Measurements from ENCODE around the gene OR5K2. TPM values are rescaled to one million over a fixed set of nuclear protein-coding genes. Genes with fewer than 3 reads are reported as not detected.

OR5K2 gene
- total RNA-seq, 4 donors from 2014 or later = not detected

DNA sequence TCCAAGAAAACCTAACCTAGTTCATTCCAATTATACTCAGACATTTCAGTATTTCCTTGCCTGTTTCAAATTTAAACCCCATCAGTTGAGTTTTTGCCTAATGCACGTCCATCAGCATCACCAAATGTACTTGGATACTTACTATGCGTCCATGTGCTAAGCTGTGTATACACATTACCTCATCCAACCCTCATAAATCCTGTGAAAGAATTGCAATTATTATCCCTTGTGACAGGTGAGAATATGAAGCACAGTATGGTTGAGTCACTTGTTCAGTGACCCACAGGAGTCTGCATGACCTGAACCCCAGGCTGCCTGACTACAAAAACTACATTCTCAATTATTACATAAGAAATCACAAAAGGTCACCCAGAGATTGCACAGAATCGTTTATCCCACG lies 2.5 kb downstream of the OR5K2 start:
- DNase-seq = no peak
- Histone ChIP-seq H3K4me1 (peaks cover 0 to 24% (median 0%) of the 10 kb centered on the region in 3 donors), H3K36me3 (no peaks in the 10 kb centered on the region), H3K27me3 (no peaks in the 10 kb centered on the region), H3K9me3 (no peaks in the 10 kb centered on the region), H3K27ac (peak overlapping the region in 1 of 4 donors; percentile 8), H3K4me3 (no peak overlapping the region)
- intact Hi-C loops (cut with DNase I) = no loop called here
- TF ChIP-seq, protein P1, sequence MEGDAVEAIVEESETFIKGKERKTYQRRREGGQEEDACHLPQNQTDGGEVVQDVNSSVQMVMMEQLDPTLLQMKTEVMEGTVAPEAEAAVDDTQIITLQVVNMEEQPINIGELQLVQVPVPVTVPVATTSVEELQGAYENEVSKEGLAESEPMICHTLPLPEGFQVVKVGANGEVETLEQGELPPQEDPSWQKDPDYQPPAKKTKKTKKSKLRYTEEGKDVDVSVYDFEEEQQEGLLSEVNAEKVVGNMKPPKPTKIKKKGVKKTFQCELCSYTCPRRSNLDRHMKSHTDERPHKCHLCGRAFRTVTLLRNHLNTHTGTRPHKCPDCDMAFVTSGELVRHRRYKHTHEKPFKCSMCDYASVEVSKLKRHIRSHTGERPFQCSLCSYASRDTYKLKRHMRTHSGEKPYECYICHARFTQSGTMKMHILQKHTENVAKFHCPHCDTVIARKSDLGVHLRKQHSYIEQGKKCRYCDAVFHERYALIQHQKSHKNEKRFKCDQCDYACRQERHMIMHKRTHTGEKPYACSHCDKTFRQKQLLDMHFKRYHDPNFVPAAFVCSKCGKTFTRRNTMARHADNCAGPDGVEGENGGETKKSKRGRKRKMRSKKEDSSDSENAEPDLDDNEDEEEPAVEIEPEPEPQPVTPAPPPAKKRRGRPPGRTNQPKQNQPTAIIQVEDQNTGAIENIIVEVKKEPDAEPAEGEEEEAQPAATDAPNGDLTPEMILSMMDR (IDR thresholded peaks at IDR 0.05) = no peak
- TF ChIP-seq POLR2A (IDR thresholded peaks at IDR 0.05) = no peak
- 71 to 74% methylated on average over 4 of the region's 4 CpGs for WGBS, 2 donors

GRCh38 chr3:98501270-98501669 lies 3.8 kb downstream of the OR5K2 start:
- Histone ChIP-seq H3K4me3 (no peak overlapping the region), H3K27me3 (no peaks in the 10 kb centered on the region), H3K27ac (peak overlapping the region in 1 of 4 donors; percentile 42), H3K9me3 (no peaks in the 10 kb centered on the region), H3K36me3 (no peaks in the 10 kb centered on the region), H3K4me1 (peaks cover 0 to 24% (median 0%) of the 10 kb centered on the region in 3 donors)
- TF ChIP-seq, protein P1 (IDR thresholded peaks at IDR 0.05) = no peak
- no peak for TF ChIP-seq POLR2A (IDR thresholded peaks at IDR 0.05)
- no peak for DNase-seq
- intact Hi-C loops (cut with DNase I) = no loop called here
- 66 to 68% methylated on average over 4 of the region's 4 CpGs for WGBS, 2 donors

- no peaks in the 10 kb centered on the region for H3K27me3 ChIP-seq
- peak overlapping the region in 2 of 4 donors; percentile 16 to 42 for H3K27ac ChIP-seq
- H3K9me3 ChIP-seq = no peaks in the 10 kb centered on the region
- no peak overlapping the region for H3K4me3 ChIP-seq
- H3K4me1 ChIP-seq = peaks cover 0 to 24% (median 0%) of the 10 kb centered on the region in 3 donors
- 46 to 53% methylated on average over 5 of the region's 5 CpGs for WGBS, 2 donors
- no peak for DNase-seq
- intact Hi-C loops (cut with DNase I) = no loop called here
- no peak for TF ChIP-seq POLR2A (IDR thresholded peaks at IDR 0.05)
- TF ChIP-seq, protein P1 (IDR thresholded peaks at IDR 0.05) = no peak
- no peaks in the 10 kb centered on the region for H3K36me3 ChIP-seq
Measured at GRCh38 chr3:98501863-98502576, 4.5 kb downstream of the OR5K2 start.

DNA sequence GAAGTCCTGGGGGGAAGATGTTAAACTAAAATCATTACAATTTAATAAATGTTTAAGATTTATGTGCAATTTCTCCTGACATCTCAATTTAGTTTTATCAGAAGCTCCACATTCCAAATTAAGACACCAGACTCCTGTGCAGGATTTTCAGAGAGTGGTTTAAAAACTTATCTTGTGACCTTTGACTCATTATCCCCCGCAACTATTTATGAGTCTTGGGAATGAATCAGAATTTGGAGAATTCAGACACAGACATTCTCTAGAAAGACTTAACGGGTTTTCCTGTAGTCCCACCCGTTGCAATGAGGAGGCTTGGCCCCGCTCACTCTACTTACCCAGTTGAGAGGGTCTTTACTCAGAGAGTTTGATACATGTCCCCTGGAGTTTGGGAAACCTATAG lies 7.1 kb downstream of the OR5K2 start:
- Histone ChIP-seq H3K4me1 (peaks cover 0 to 24% (median 0%) of the 10 kb centered on the region in 3 donors), H3K9me3 (no peaks in the 10 kb centered on the region), H3K36me3 (no peaks in the 10 kb centered on the region), H3K27ac (no peak overlapping the region), H3K27me3 (no peaks in the 10 kb centered on the region), H3K4me3 (no peak overlapping the region)
- TF ChIP-seq POLR2A (IDR thresholded peaks at IDR 0.05) = no peak
- TF ChIP-seq, protein P1 (IDR thresholded peaks at IDR 0.05) = no peak
- no peak for DNase-seq
- intact Hi-C loops (cut with DNase I) = no loop called here
- 80 to 85% methylated on average over 4 of the region's 4 CpGs for WGBS, 2 donors

GRCh38 chr3:98508582-98508981 lies 11.1 kb downstream of the OR5K2 start:
- Histone ChIP-seq H3K27ac (no peak overlapping the region), H3K4me3 (no peak overlapping the region), H3K9me3 (no peaks in the 10 kb centered on the region), H3K36me3 (peaks cover 0 to 18% (median 0%) of the 10 kb centered on the region in 3 donors), H3K27me3 (no peaks in the 10 kb centered on the region), H3K4me1 (peaks cover 0 to 18% (median 3%) of the 10 kb centered on the region in 3 donors)
- WGBS, 2 donors = 93 to 100% methylated on average over 2 of the region's 2 CpGs
- intact Hi-C loops (cut with DNase I) = no loop called here
- no peak for DNase-seq
- TF ChIP-seq, protein P1 (IDR thresholded peaks at IDR 0.05) = no peak
- TF ChIP-seq POLR2A (IDR thresholded peaks at IDR 0.05) = no peak
